Measurements from ENCODE around the gene SIM2. TPM values are rescaled to one million over a fixed set of nuclear protein-coding genes. Genes with fewer than 3 reads are reported as not detected.
"Not testable (repeated sequence)": the region's sequence is repeated elsewhere in the genome, so short reads cannot be mapped to it uniquely, and the experiment has no call there.

Gene SIM2
- total RNA-seq, result 3.1 TPM

GRCh38 chr21:36698981-36699545 is at the start of gene SIM2:
TSS of gene SIM2 (plus strand) at chr21:36699115. CDS start at chr21:36699747, 632 bp downstream.
- H3K9me3 ChIP-seq (ENCODE audit: control insufficient read depth in 3 of 3, low read length in 3 of 3), result no peaks in the 10 kb centered on the region
- H3K27me3 ChIP-seq (ENCODE audit: control insufficient read depth in 3 of 3, insufficient read depth in 3 of 3, low read length in 3 of 3), result peaks cover 92 to 98% (median 95%) of the 10 kb centered on the region in 3 donors
- peaks cover 15 to 40% (median 37%) of the 10 kb centered on the region in 3 donors for H3K4me1 ChIP-seq (ENCODE audit: control insufficient read depth in 3 of 3, insufficient read depth in 3 of 3, low read length in 3 of 3)
- peak within 1 kb of the TSS; percentile 58 to 63 (median 59) for H3K4me3 ChIP-seq (ENCODE audit: low read length in 3 of 3)
- no peaks in the 10 kb centered on the region for H3K36me3 ChIP-seq (ENCODE audit: control insufficient read depth in 3 of 3, insufficient read depth in 3 of 3, low read length in 3 of 3)
- no peak within 1 kb of the TSS for H3K27ac ChIP-seq (ENCODE audit: low read depth, low read length)
- peak within 1 kb of the TSS in 2 of 3 donors; percentile 43 to 45 for H3K9ac ChIP-seq (ENCODE audit: low read depth in 1 of 3, low read length in 3 of 3)

- Histone ChIP-seq H3K9me3 (ENCODE audit: control insufficient read depth in 3 of 3, low read length in 3 of 3) (no peaks in the 10 kb centered on the region), H3K9ac (ENCODE audit: low read depth in 1 of 3, low read length in 3 of 3) (no peak overlapping the region), H3K36me3 (ENCODE audit: control insufficient read depth in 3 of 3, insufficient read depth in 3 of 3, low read length in 3 of 3) (no peaks in the 10 kb centered on the region), H3K27me3 (ENCODE audit: control insufficient read depth in 3 of 3, insufficient read depth in 3 of 3, low read length in 3 of 3) (peaks cover 12 to 19% (median 13%) of the 10 kb centered on the region in 3 donors), H3K27ac (ENCODE audit: low read depth, low read length) (no peak overlapping the region), H3K4me1 (ENCODE audit: control insufficient read depth in 3 of 3, insufficient read depth in 3 of 3, low read length in 3 of 3) (no peaks in the 10 kb centered on the region), H3K4me3 (ENCODE audit: low read length in 3 of 3) (no peak overlapping the region)
These were observed 44.6 kb upstream of the SIM2 start for GRCh38 chr21:36654324-36654723.

- no peak overlapping the region for H3K9ac ChIP-seq (ENCODE audit: low read depth in 1 of 3, low read length in 3 of 3)
- H3K4me3 ChIP-seq (ENCODE audit: low read length in 3 of 3), result no peak overlapping the region
- H3K27me3 ChIP-seq (ENCODE audit: control insufficient read depth in 3 of 3, insufficient read depth in 3 of 3, low read length in 3 of 3), result peaks cover 13 to 20% (median 13%) of the 10 kb centered on the region in 3 donors
- H3K9me3 ChIP-seq (ENCODE audit: control insufficient read depth in 3 of 3, low read length in 3 of 3), result no peaks in the 10 kb centered on the region
- H3K36me3 ChIP-seq (ENCODE audit: control insufficient read depth in 3 of 3, insufficient read depth in 3 of 3, low read length in 3 of 3), result no peaks in the 10 kb centered on the region
- H3K4me1 ChIP-seq (ENCODE audit: control insufficient read depth in 3 of 3, insufficient read depth in 3 of 3, low read length in 3 of 3), result no peaks in the 10 kb centered on the region
- H3K27ac ChIP-seq (ENCODE audit: low read depth, low read length), result no peak overlapping the region
These were observed 44.1 kb upstream of the SIM2 start for GRCh38 chr21:36654796-36655325.

GRCh38 chr21:36656138-36656537 is 42.8 kb upstream of the SIM2 start:
- Histone ChIP-seq H3K4me1 (ENCODE audit: control insufficient read depth in 3 of 3, insufficient read depth in 3 of 3, low read length in 3 of 3) (no peaks in the 10 kb centered on the region), H3K4me3 (ENCODE audit: low read length in 3 of 3) (no peak overlapping the region), H3K9me3 (ENCODE audit: control insufficient read depth in 3 of 3, low read length in 3 of 3) (no peaks in the 10 kb centered on the region), H3K27me3 (ENCODE audit: control insufficient read depth in 3 of 3, insufficient read depth in 3 of 3, low read length in 3 of 3) (peaks cover 13 to 22% (median 20%) of the 10 kb centered on the region in 3 donors), H3K27ac (ENCODE audit: low read depth, low read length) (no peak overlapping the region), H3K9ac (ENCODE audit: low read depth in 1 of 3, low read length in 3 of 3) (no peak overlapping the region), H3K36me3 (ENCODE audit: control insufficient read depth in 3 of 3, insufficient read depth in 3 of 3, low read length in 3 of 3) (no peaks in the 10 kb centered on the region)

- not testable (repeated sequence) for H3K4me1 ChIP-seq (ENCODE audit: control insufficient read depth in 3 of 3, insufficient read depth in 3 of 3, low read length in 3 of 3); H3K27ac ChIP-seq (ENCODE audit: low read depth, low read length); H3K9ac ChIP-seq (ENCODE audit: low read depth in 1 of 3, low read length in 3 of 3); H3K9me3 ChIP-seq (ENCODE audit: control insufficient read depth in 3 of 3, low read length in 3 of 3); H3K4me3 ChIP-seq (ENCODE audit: low read length in 3 of 3); H3K36me3 ChIP-seq (ENCODE audit: control insufficient read depth in 3 of 3, insufficient read depth in 3 of 3, low read length in 3 of 3)
- H3K27me3 ChIP-seq (ENCODE audit: control insufficient read depth in 3 of 3, insufficient read depth in 3 of 3, low read length in 3 of 3), result peaks cover 13 to 25% (median 22%) of the 10 kb centered on the region in 3 donors
These were observed 41.6 kb upstream of the SIM2 start for GRCh38 chr21:36657290-36657689.

GRCh38 chr21:36657999-36658398 is 40.9 kb upstream of the SIM2 start:
- H3K4me3 ChIP-seq (ENCODE audit: low read length in 3 of 3), result no peak overlapping the region
- no peak overlapping the region for H3K27ac ChIP-seq (ENCODE audit: low read depth, low read length)
- H3K9me3 ChIP-seq (ENCODE audit: control insufficient read depth in 3 of 3, low read length in 3 of 3), result no peaks in the 10 kb centered on the region
- no peaks in the 10 kb centered on the region for H3K36me3 ChIP-seq (ENCODE audit: control insufficient read depth in 3 of 3, insufficient read depth in 3 of 3, low read length in 3 of 3)
- no peak overlapping the region for H3K9ac ChIP-seq (ENCODE audit: low read depth in 1 of 3, low read length in 3 of 3)
- H3K4me1 ChIP-seq (ENCODE audit: control insufficient read depth in 3 of 3, insufficient read depth in 3 of 3, low read length in 3 of 3), result peaks cover 0 to under 1% (median 0%) of the 10 kb centered on the region in 3 donors
- peaks cover 14 to 27% (median 22%) of the 10 kb centered on the region in 3 donors for H3K27me3 ChIP-seq (ENCODE audit: control insufficient read depth in 3 of 3, insufficient read depth in 3 of 3, low read length in 3 of 3)

GRCh38 chr21:36658926-36659325 is 40.0 kb upstream of the SIM2 start:
- no peaks in the 10 kb centered on the region for H3K9me3 ChIP-seq (ENCODE audit: control insufficient read depth in 3 of 3, low read length in 3 of 3)
- peaks cover 18 to 33% (median 25%) of the 10 kb centered on the region in 3 donors for H3K27me3 ChIP-seq (ENCODE audit: control insufficient read depth in 3 of 3, insufficient read depth in 3 of 3, low read length in 3 of 3)
- H3K4me1 ChIP-seq (ENCODE audit: control insufficient read depth in 3 of 3, insufficient read depth in 3 of 3, low read length in 3 of 3), result peaks cover 2 to 6% (median 4%) of the 10 kb centered on the region in 3 donors
- H3K4me3 ChIP-seq (ENCODE audit: low read length in 3 of 3), result no peak overlapping the region
- H3K36me3 ChIP-seq (ENCODE audit: control insufficient read depth in 3 of 3, insufficient read depth in 3 of 3, low read length in 3 of 3), result no peaks in the 10 kb centered on the region
- no peak overlapping the region for H3K9ac ChIP-seq (ENCODE audit: low read depth in 1 of 3, low read length in 3 of 3)
- H3K27ac ChIP-seq (ENCODE audit: low read depth, low read length), result no peak overlapping the region

GRCh38 chr21:36661511-36662309 is 37.2 kb upstream of the SIM2 start:
- no peaks in the 10 kb centered on the region for H3K9me3 ChIP-seq (ENCODE audit: control insufficient read depth in 3 of 3, low read length in 3 of 3)
- no peak overlapping the region for H3K4me3 ChIP-seq (ENCODE audit: low read length in 3 of 3)
- H3K9ac ChIP-seq (ENCODE audit: low read depth in 1 of 3, low read length in 3 of 3), result no peak overlapping the region
- no peak overlapping the region for H3K27ac ChIP-seq (ENCODE audit: low read depth, low read length)
- H3K4me1 ChIP-seq (ENCODE audit: control insufficient read depth in 3 of 3, insufficient read depth in 3 of 3, low read length in 3 of 3), result peaks cover 8 to 11% (median 9%) of the 10 kb centered on the region in 3 donors
- no peaks in the 10 kb centered on the region for H3K36me3 ChIP-seq (ENCODE audit: control insufficient read depth in 3 of 3, insufficient read depth in 3 of 3, low read length in 3 of 3)
- H3K27me3 ChIP-seq (ENCODE audit: control insufficient read depth in 3 of 3, insufficient read depth in 3 of 3, low read length in 3 of 3), result peaks cover 23 to 50% (median 24%) of the 10 kb centered on the region in 3 donors

GRCh38 chr21:36663033-36663855 is 35.7 kb upstream of the SIM2 start:
- peaks cover 28 to 61% (median 29%) of the 10 kb centered on the region in 3 donors for H3K27me3 ChIP-seq (ENCODE audit: control insufficient read depth in 3 of 3, insufficient read depth in 3 of 3, low read length in 3 of 3)
- no peaks in the 10 kb centered on the region for H3K9me3 ChIP-seq (ENCODE audit: control insufficient read depth in 3 of 3, low read length in 3 of 3)
- peaks cover 8 to 11% (median 9%) of the 10 kb centered on the region in 3 donors for H3K4me1 ChIP-seq (ENCODE audit: control insufficient read depth in 3 of 3, insufficient read depth in 3 of 3, low read length in 3 of 3)
- H3K4me3 ChIP-seq (ENCODE audit: low read length in 3 of 3), result no peak overlapping the region
- peak overlapping the region in 1 of 3 donors; percentile 38 for H3K9ac ChIP-seq (ENCODE audit: low read depth in 1 of 3, low read length in 3 of 3)
- H3K27ac ChIP-seq (ENCODE audit: low read depth, low read length), result no peak overlapping the region
- H3K36me3 ChIP-seq (ENCODE audit: control insufficient read depth in 3 of 3, insufficient read depth in 3 of 3, low read length in 3 of 3), result no peaks in the 10 kb centered on the region

All from skeletal muscle tissue (tissue), 4 donors.